Gastroesophageal sphincter (tissue), 4 donors: ENCODE data around the gene SMARCB1. TPM values are rescaled to one million over a fixed set of nuclear protein-coding genes. Genes with fewer than 3 reads are reported as not detected.

ENCODE experiments used
- ATAC-seq: fragments of 150-250 bp; one replicate; pipeline ENCODE4 v1.9.1; 2016; ENCODE audit warnings: mild to moderate bottlenecking, moderate library complexity
- H3K27ac ChIP-seq, 4 donors: fragments of 200-600 bp; sonication (generic) in 3 of 4; 1 replicate in 3 of 4; 2 replicates in 1 of 4; pipeline ENCODE4 v1.5.1; 2016 to 2019
- H3K27me3 ChIP-seq: fragments of 200-600 bp; sonication (generic); one replicate; pipeline ENCODE4 v1.5.1; 2019
- H3K36me3 ChIP-seq, 2 donors: fragments of 200-600 bp; sonication (generic); one replicate each; pipeline ENCODE4 v1.5.1; 2019; ENCODE audit warnings: control low read depth in 1 of 2
- H3K4me1 ChIP-seq, 3 donors: fragments of 200-600 bp; sonication (generic); 1 replicate in 2 of 3; 2 replicates in 1 of 3; pipeline ENCODE4 v1.5.1; 2016 to 2019; ENCODE audit warnings: control low read depth in 2 of 3
- H3K4me3 ChIP-seq, 2 donors: fragments of 200-600 bp; sonication (generic); one replicate each; pipeline ENCODE4 v1.5.1; 2019; ENCODE audit warnings: mild to moderate bottlenecking in 1 of 2, moderate library complexity in 1 of 2
- H3K9me3 ChIP-seq, 3 donors: fragments of 200-600 bp; sonication (generic); one replicate each; pipeline ENCODE4 v1.5.1; 2017 to 2019; ENCODE audit warnings: control low read depth in 2 of 3
- CTCF ChIP-seq, 4 experiments: fragments of 200-600 bp in 2 of 4; fragments of 450-650 bp in 2 of 4; sonication (generic) in 1 of 4; IDR thresholded peaks; one replicate each; pipeline ENCODE4 v1.5.1; 2017 to 2019; ENCODE audit warnings: antibody characterized with exemption in 4 of 4, mild to moderate bottlenecking in 2 of 4, moderate library complexity in 2 of 4
- EP300 ChIP-seq: sonication (generic); formaldehyde crosslinking; IDR thresholded peaks from one replicate; pipeline ENCODE4 v1.6.1; 2017; ENCODE audit warnings: antibody characterized with exemption, mild to moderate bottlenecking
- POLR2A ChIP-seq, 2 donors: fragments of 450-650 bp; IDR thresholded peaks; one replicate each; pipeline ENCODE4 v1.6.1; 2017; ENCODE audit warnings: antibody characterized with exemption in 2 of 2, mild to moderate bottlenecking in 2 of 2, moderate library complexity in 1 of 2
- POLR2AphosphoS5 ChIP-seq: sonication (generic); formaldehyde crosslinking; IDR thresholded peaks from one replicate; pipeline ENCODE4 v1.6.1; 2017; ENCODE audit warnings: antibody characterized with exemption
- WGBS, 2 donors: methylation state at CpG; one replicate each; pipeline ENCODE4 v1.1.5; 2018; ENCODE audit warnings: low coverage in 1 of 2; 5-methylcytosine and 5-hydroxymethylcytosine counted together
- total RNA-seq, 4 donors: library from RNA; depleted of rRNA; stranded (reverse); fragments of >200 nt; gene quantifications; one replicate each; pipeline ENCODE4 v1.1.0, GENCODE V29; 2016

The SMARCB1 gene
- 10 to 100 TPM; 27.9 to 58.8 (median 32.7) TPM for total RNA-seq

- peak within 1 kb of the TSS; percentile 81 to 100 (median 98) for H3K27ac ChIP-seq
- H3K4me3 ChIP-seq, result peak within 1 kb of the TSS; percentile 54 to 97
- WGBS, 2 donors, result 0% methylated on average over 3 of the region's 97 CpGs; no CpG with 5 or more reads in 1 of the 2 donors
- ATAC-seq, result peak; percentile 94
- TF ChIP-seq POLR2A (IDR thresholded peaks at IDR 0.05) (peak; percentile 83 to 87), POLR2AphosphoS5 (peak; percentile 44), CTCF (IDR thresholded peaks at IDR 0.05) (peak in 1 of 4 experiments; percentile 2), EP300 (no peak)
- peaks cover 0 to 7% of the 10 kb centered on the region in 2 donors for H3K36me3 ChIP-seq
- H3K9me3 ChIP-seq, result no peaks in the 10 kb centered on the region
- H3K27me3 ChIP-seq, result no peaks in the 10 kb centered on the region
- peaks cover 0 to 61% (median 11%) of the 10 kb centered on the region in 3 donors for H3K4me1 ChIP-seq
Measured at GRCh38 chr22:23786752-23787599, at the start of gene SMARCB1. SMARCB1 (plus strand) TSS chr22:23786966; CDS start chr22:23787170, 204 bp downstream.

GRCh38 chr22:23737696-23738095 is 49.1 kb upstream of the SMARCB1 start:
- Histone ChIP-seq H3K36me3 (peaks cover 0 to 21% of the 10 kb centered on the region in 2 donors), H3K27me3 (no peaks in the 10 kb centered on the region), H3K4me1 (peaks cover 0 to 6% (median 0%) of the 10 kb centered on the region in 3 donors), H3K9me3 (no peaks in the 10 kb centered on the region), H3K27ac (no peak overlapping the region), H3K4me3 (no peak overlapping the region)
- no peak for ATAC-seq
- no peak for TF ChIP-seq POLR2AphosphoS5
- TF ChIP-seq POLR2A (IDR thresholded peaks at IDR 0.05), result no peak
- no peak for TF ChIP-seq EP300
- no peak for TF ChIP-seq CTCF (IDR thresholded peaks at IDR 0.05)

GRCh38 chr22:23742505-23743264 is 44.1 kb upstream of the SMARCB1 start:
- Histone ChIP-seq H3K4me3 (no peak overlapping the region), H3K36me3 (peaks cover 0 to 53% of the 10 kb centered on the region in 2 donors), H3K27ac (peak overlapping the region in 1 of 4 donors; percentile 24), H3K9me3 (peaks cover 0 to 10% (median 0%) of the 10 kb centered on the region in 3 donors), H3K4me1 (peaks cover 0 to 10% (median 0%) of the 10 kb centered on the region in 3 donors), H3K27me3 (no peaks in the 10 kb centered on the region)
- 62 to 90% methylated on average over 2 to 3 of the region's 7 CpGs for WGBS, 2 donors
- no peak for TF ChIP-seq POLR2A (IDR thresholded peaks at IDR 0.05)
- TF ChIP-seq POLR2AphosphoS5, result no peak
- no peak for TF ChIP-seq EP300
- TF ChIP-seq CTCF (IDR thresholded peaks at IDR 0.05), result no peak
- no peak for ATAC-seq

- TF ChIP-seq POLR2AphosphoS5 (no peak), CTCF (IDR thresholded peaks at IDR 0.05) (no peak), EP300 (no peak), POLR2A (IDR thresholded peaks at IDR 0.05) (no peak)
- Histone ChIP-seq H3K27me3 (no peaks in the 10 kb centered on the region), H3K4me3 (no peak overlapping the region), H3K4me1 (peaks cover 0 to 11% (median 0%) of the 10 kb centered on the region in 3 donors), H3K9me3 (peaks cover 0 to 10% (median 0%) of the 10 kb centered on the region in 3 donors), H3K27ac (peak overlapping the region in 1 of 4 donors; percentile 24), H3K36me3 (peaks cover 0 to 53% of the 10 kb centered on the region in 2 donors)
- WGBS, 2 donors, result 67% methylated on average over 1 of the region's 2 CpGs; no CpG with 5 or more reads in 1 of the 2 donors
- no peak for ATAC-seq
Measured at GRCh38 chr22:23743303-23743705, 43.5 kb upstream of the SMARCB1 start.
